HL-60 (cell line): Measurements from ENCODE around the gene BCL7A.

ENCODE experiments used
- DNase-seq, 2 experiments: peaks; one replicate each; pipeline ENCODE4 v3.0.0-alpha.2; 2010 to 2020; ENCODE audit warnings: low read depth in 1 of 2, low spot score in 1 of 2
- H3K27ac ChIP-seq: fragments of 250-450 bp; sonication (Bioruptor Pico); replicated peaks from 2 replicates; pipeline ENCODE4 v1.5.1; 2020; ENCODE audit warnings: mild to moderate bottlenecking, moderate library complexity
- H3K27me3 ChIP-seq: fragments of 250-450 bp; sonication (Bioruptor Pico); 2 replicates; pipeline ENCODE4 v1.5.1; 2021; ENCODE audit warnings: mild to moderate bottlenecking, moderate library complexity; ENCODE audit not compliant: insufficient read depth, poor library complexity, severe bottlenecking
- H3K4me3 ChIP-seq: replicated peaks from 2 replicates; pipeline ENCODE4 v1.5.1; 2011; ENCODE audit warnings: mild to moderate bottlenecking, control low read depth, low read length; ENCODE audit not compliant: insufficient read depth
- GABPA ChIP-seq: IDR thresholded peaks from 2 replicates; pipeline ENCODE4 v1.6.1; 2012; ENCODE audit warnings: low read depth
- POLR2AphosphoS5 ChIP-seq: IDR thresholded peaks from 2 replicates; pipeline ENCODE4 v1.6.1; 2012; ENCODE audit warnings: low read depth
- SPI1 ChIP-seq: IDR thresholded peaks from 2 replicates; pipeline ENCODE4 v1.6.1; 2012; ENCODE audit warnings: low read depth, mild to moderate bottlenecking, borderline replicate concordance
- TF ChIP-seq, protein P1 (sequence below): IDR thresholded peaks from 2 replicates; pipeline ENCODE4 v1.6.1; 2012; ENCODE audit warnings: low read depth; ENCODE audit not compliant: insufficient replicate concordance
- TF ChIP-seq, protein P2 (sequence below): IDR thresholded peaks from one replicate; pipeline ENCODE4 v1.5.1; 2011; ENCODE audit warnings: low read length, control low read depth, inconsistent platforms; ENCODE audit not compliant: insufficient read depth

The BCL7A gene

DNA sequence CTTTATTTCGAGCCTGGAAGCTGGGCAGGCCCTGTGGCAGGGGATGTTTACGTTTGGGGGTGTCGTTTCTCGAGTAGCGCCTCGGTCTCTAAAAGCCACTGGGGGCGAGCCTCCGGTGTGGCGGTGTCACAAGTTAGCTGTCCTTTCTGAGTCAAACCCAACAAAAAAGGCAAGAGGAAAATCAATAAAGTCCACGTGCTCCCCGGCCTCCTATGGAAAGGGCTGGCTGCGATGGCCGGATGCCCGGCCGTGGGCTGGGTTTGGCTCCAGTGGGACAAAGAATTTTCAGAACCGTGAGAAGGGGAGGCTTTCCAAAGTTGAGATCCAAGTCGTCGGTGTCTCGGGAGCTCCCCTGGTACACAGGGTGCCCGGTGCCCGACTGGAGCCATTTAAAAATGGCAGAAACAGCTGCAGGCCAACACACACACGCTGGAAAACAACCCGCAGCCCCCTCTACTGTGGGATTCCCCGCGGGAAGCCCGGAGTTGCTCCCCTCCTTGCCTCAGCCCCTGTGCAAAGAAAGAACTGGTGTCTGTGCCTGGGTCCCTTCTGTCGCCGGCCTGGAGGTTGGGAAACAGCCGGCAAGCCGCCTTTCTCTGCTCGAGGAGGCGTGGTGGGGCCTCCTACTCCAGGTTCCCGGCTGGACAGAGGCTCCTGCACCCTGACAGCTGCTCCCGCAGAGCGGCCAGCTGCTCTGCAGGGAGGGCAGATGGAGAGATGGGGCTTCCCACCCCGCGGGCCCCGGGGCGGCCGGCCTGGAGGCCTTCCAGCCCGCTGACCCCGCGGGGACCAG, 1.9 kb downstream of the BCL7A start:
- Histone ChIP-seq H3K4me3 (peak overlapping the region; percentile 57), H3K27me3 (no peaks in the 10 kb centered on the region), H3K27ac (peak overlapping the region; percentile 45)
- DNase-seq, result peak in 1 of 2 experiments; percentile 35
- TF ChIP-seq POLR2AphosphoS5, result no peak
- TF ChIP-seq, protein P1, sequence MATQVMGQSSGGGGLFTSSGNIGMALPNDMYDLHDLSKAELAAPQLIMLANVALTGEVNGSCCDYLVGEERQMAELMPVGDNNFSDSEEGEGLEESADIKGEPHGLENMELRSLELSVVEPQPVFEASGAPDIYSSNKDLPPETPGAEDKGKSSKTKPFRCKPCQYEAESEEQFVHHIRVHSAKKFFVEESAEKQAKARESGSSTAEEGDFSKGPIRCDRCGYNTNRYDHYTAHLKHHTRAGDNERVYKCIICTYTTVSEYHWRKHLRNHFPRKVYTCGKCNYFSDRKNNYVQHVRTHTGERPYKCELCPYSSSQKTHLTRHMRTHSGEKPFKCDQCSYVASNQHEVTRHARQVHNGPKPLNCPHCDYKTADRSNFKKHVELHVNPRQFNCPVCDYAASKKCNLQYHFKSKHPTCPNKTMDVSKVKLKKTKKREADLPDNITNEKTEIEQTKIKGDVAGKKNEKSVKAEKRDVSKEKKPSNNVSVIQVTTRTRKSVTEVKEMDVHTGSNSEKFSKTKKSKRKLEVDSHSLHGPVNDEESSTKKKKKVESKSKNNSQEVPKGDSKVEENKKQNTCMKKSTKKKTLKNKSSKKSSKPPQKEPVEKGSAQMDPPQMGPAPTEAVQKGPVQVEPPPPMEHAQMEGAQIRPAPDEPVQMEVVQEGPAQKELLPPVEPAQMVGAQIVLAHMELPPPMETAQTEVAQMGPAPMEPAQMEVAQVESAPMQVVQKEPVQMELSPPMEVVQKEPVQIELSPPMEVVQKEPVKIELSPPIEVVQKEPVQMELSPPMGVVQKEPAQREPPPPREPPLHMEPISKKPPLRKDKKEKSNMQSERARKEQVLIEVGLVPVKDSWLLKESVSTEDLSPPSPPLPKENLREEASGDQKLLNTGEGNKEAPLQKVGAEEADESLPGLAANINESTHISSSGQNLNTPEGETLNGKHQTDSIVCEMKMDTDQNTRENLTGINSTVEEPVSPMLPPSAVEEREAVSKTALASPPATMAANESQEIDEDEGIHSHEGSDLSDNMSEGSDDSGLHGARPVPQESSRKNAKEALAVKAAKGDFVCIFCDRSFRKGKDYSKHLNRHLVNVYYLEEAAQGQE, result no peak
- no peak for TF ChIP-seq SPI1
- TF ChIP-seq, protein P2, sequence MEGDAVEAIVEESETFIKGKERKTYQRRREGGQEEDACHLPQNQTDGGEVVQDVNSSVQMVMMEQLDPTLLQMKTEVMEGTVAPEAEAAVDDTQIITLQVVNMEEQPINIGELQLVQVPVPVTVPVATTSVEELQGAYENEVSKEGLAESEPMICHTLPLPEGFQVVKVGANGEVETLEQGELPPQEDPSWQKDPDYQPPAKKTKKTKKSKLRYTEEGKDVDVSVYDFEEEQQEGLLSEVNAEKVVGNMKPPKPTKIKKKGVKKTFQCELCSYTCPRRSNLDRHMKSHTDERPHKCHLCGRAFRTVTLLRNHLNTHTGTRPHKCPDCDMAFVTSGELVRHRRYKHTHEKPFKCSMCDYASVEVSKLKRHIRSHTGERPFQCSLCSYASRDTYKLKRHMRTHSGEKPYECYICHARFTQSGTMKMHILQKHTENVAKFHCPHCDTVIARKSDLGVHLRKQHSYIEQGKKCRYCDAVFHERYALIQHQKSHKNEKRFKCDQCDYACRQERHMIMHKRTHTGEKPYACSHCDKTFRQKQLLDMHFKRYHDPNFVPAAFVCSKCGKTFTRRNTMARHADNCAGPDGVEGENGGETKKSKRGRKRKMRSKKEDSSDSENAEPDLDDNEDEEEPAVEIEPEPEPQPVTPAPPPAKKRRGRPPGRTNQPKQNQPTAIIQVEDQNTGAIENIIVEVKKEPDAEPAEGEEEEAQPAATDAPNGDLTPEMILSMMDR, result no peak
- no peak for TF ChIP-seq GABPA

DNA sequence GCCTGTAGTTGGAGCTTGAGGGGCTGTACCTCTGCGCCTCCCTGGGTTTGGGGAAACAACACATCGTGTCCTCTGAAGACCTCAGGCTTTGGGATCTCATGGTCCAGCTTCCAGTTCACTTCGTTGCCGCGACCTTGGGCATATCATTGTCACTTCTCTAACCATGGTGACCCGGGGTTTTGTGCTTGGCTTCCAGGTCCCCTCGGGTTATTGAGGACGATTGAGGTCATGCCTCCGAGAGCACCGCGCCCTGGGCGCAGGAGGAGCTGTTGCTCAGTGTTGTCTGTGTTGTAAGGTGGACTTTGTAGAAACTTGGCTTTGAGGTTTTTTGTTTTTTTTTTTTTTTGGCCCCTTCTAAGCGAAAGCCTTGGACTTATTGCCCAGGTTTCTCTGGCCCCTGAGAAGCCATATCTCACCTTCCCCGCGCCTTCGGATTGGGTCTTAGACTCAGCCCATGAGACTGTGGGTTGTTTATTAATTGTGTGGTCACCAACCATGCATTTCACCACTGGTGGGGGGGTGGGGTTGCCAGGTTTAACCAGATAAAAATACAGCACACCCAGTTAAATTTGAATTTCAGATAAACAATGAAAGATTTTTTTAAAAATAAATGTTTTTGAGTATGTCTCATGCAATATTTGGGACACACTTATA, 2.6 kb downstream of the BCL7A start:
- Histone ChIP-seq H3K4me3 (no peak overlapping the region), H3K27ac (no peak overlapping the region), H3K27me3 (no peaks in the 10 kb centered on the region)
- TF ChIP-seq SPI1 (no peak), GABPA (no peak), POLR2AphosphoS5 (no peak)
- TF ChIP-seq, protein P1, result no peak
- TF ChIP-seq, protein P2, result no peak
- DNase-seq, result no peak

DNA sequence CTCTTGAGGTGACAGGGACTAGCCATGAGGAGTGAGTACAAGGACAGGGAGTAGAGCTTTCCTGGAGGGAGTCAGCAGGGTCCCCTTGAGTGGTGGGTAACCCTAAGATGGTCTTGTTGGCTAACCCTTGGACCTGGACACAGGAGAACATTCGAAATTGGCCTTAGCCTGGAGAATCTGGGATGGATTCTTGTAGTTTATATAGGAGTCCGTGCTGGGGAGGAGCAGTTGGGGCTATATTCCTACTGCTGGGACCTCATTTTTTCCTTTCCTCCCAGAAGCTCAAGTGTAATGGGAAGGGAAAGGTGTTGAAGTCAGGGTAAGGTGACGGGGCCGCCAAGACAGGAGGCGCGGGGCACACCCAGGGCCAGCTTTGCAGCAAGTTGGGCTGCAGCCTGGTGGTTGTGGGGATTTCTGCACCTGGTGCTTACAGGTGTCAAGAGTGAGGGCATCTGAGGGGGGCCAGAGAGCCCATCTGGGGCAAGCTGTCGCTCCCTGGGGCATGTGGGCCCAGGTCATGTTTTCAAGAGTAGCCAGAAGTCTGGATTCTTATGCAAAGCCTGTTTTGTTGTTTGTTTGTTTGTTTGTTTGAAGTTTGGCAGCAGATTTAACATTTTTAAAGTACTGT, 5.1 kb downstream of the BCL7A start:
- TF ChIP-seq, protein P2, result no peak
- TF ChIP-seq, protein P1, result no peak
- TF ChIP-seq SPI1, result no peak
- TF ChIP-seq GABPA, result no peak
- TF ChIP-seq POLR2AphosphoS5, result no peak
- Histone ChIP-seq H3K27me3 (no peaks in the 10 kb centered on the region), H3K27ac (no peak overlapping the region), H3K4me3 (no peak overlapping the region)
- no peak for DNase-seq
